ENCODE results near the gene SH2B2. TPM values are rescaled to one million over a fixed set of nuclear protein-coding genes. Genes with fewer than 3 reads are reported as not detected.

Gene SH2B2
- total RNA-seq, 2 donors from 2014 or later: 2.4 to 3.0 TPM

DNA sequence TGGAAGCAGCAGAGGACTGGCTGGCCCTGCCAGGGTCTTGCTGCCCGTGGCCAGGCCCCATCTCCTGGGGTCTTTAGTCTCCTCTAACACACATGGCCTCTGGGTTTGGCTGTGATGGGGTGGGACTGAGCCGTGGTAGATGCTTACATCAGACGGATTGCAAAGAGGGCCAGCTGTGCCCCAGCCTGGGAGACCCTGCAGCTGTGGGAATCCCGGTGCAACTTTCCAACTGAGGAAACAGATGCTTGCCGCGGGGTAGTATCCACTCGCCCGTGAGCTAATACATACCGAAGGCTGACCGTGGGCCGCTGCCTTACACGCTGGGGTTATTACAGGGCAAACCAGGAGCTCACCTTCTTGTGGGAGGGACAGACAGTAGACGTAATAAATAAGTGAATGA lies 24.1 kb upstream of the SH2B2 start:
- ATAC-seq (no peak), DNase-seq (no peak)
- intact Hi-C loops (cut with DNase I): no loop called here

DNA sequence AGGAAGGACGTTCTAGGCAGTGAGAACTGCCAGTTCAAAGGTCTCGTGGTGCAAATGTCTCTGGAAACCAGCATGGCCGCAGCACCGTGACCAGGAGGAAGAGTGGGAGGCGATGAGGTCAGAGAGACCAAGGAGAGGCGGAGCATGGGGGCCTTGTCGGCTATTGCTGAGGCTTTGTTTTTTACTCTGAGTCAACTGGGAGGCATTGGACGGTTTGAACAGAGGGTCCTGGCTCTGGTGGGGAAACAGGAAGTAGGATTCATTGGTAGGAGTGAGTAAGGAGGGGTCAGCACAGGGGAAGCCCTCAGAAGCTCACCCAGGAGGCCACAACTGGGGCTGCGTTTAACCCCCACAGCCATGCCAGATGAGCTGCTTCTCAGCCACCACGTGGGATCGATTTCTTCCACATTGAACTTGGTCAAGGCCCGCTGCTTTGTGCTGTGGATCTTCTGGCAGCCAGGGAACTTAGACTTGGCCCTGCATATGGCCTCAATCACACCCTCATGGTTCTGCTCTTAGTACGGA lies 22.2 kb upstream of the SH2B2 start:
- intact Hi-C loops (cut with DNase I): no loop called here
- DNase-seq (no peak), ATAC-seq (no peak)

DNA sequence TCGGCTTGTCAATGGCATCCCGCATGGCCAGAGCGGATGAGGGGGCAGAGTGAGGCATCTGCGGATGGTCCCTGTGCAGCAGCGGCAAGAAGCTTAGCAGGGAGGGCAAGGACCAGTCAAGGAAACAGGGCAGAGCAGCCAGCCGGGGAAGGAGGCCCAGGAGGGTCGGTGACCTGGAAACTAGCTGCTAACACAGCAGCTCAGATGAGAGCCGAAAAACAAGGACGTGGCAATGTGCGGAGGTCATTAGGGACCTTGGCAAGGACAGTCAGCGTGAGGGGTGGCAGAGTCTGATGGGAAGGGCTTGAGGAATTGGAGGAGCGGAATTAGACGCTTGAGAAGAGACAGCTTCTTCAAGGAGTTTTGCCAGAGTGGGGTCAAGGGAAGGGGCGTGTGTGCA lies 20.1 kb upstream of the SH2B2 start:
- intact Hi-C loops (cut with DNase I): no loop called here
- no peak for DNase-seq
- ATAC-seq: no peak

DNA sequence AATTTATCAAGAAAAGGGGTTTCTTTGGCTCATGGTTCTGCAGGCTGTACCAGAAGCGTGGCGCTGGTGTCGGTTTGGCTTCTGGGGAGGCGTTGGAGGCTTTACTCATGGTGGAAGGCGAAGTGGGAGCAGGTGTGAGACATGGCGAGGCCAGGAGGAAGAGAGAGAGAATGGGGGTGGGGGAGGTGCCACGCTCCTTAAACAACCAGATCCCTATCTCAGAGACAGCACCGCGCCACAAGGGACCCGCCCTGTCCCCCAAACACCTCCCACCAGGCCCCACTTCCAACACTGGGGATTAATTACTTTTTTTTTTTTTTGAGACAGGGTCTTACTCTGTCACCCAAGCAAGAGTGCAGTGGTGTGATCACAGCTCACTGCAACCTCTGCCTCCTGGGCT lies 18.0 kb upstream of the SH2B2 start:
- intact Hi-C loops (cut with DNase I): no loop called here
- no peak for ATAC-seq
- DNase-seq: no peak

DNA sequence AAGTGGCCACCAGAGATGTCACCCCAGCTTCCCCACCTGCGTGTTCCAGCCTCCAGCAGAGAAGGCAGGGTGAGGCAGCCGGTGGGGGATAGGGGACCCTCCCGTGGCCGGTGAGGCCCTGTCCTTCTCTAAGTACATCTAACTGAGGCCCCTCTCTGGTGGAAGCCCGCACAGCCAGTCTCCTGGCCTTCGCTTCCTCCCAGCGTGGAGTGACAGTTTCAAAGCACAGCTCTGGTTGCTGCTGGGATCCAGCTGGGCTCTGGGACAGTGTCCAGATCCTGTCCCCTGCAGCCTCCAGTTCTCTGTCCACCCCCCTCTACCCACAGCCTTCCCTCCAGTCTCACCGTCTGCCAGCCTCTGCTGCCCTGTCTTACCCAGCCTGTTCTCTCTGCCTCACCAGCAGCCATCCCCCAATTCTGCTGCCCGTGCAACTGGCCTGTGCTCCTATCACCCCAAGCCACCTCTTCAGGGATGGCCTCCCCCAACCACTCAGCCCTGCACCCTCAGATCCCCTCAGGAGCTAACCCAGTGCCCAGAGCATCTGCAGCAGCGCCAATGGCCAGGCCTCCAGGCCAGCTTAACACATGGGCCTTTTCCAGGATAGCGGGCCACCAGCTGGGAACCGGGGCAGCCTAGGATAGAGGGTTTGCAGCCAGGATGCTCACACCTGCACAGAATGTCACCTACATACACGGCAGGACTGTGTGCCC lies 16.3 kb upstream of the SH2B2 start:
- no peak for ATAC-seq
- peak; percentile 16 for DNase-seq
- intact Hi-C loops (cut with DNase I): loop anchor here (10.0 kb wide), 2 partner anchors 586 to 666 kb away; no protein-coding TSS in a partner anchor

DNA sequence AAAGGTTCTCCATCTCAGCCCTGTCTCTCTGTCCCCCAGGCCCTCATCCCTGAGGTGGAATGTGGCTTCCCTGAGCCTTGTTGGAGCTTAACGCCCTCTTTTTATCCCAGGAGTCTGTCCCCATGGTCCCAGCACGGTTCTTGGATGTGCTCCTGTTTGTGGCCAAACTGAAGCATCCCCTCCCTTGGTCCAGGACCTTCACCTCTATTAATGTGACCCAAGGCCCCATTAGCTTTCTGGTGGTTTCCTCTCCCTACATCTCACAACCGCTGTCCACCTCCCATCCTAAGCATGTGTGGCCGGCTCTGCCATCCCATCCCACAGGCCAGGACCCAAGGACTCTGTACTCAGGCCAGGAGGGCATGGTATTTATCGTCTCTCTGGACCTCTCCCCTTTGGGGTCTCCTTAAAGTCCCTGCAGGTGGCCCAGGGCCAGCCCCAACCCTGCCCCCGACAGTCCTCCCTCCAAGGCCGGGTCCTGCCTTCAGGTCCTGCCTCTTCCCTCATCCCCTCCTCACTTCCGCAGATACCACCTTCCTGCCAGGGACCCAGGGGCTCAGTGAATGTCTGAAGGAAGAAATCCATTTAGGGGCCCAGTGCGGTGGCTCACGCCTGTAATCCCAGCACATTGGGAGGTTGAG lies 15.4 kb upstream of the SH2B2 start:
- DNase-seq (no peak), ATAC-seq (no peak)
- intact Hi-C loops (cut with DNase I): loop anchor here (10.0 kb wide), 2 partner anchors 586 to 666 kb away; no protein-coding TSS in a partner anchor

DNA sequence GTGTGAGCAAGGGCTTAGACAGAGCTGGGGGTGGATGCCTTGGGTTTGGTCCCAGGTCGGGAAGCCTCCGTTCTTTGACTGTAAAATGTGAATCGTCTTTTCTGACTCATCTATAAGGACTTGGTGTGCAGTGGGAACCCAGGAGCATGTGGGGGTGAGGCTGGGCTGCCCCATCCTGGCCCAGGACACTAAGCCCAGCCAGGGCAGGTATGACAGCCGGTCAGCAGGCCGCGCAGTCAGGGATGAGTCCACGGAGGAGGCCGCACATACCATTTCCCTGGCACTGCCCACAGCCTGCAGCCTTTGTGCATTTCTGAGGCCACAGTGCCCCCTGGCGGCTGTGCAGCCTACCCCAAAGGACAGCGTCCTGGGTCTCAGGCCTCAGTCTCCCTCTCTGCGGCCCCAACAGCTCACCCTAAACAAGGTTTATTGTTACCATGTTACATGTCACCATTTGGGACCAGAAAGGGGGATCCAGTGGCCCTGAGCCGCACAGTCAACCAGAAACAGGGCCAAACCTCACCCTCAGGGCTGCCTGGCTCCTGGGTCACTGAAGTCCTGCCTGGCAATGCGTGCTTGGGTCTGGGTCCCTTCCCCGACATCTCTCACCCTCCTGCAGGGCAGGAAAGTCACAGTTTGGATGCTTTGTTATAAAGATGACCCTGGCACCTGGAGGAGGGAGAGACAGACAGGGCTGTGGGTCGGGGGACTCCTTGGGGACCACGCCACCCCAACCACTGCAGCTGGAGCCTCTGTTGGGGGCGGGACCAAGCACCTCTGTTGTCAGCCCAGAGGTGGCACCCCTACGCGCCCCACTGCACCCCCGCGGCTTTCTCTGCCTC lies 14.4 kb upstream of the SH2B2 start:
- peak; percentile 94 to 95 for ATAC-seq
- intact Hi-C loops (cut with DNase I): loop anchor here (1.0 to 10.0 kb wide), 4 partner anchors 587 to 729 kb away; no protein-coding TSS in a partner anchor

DNA sequence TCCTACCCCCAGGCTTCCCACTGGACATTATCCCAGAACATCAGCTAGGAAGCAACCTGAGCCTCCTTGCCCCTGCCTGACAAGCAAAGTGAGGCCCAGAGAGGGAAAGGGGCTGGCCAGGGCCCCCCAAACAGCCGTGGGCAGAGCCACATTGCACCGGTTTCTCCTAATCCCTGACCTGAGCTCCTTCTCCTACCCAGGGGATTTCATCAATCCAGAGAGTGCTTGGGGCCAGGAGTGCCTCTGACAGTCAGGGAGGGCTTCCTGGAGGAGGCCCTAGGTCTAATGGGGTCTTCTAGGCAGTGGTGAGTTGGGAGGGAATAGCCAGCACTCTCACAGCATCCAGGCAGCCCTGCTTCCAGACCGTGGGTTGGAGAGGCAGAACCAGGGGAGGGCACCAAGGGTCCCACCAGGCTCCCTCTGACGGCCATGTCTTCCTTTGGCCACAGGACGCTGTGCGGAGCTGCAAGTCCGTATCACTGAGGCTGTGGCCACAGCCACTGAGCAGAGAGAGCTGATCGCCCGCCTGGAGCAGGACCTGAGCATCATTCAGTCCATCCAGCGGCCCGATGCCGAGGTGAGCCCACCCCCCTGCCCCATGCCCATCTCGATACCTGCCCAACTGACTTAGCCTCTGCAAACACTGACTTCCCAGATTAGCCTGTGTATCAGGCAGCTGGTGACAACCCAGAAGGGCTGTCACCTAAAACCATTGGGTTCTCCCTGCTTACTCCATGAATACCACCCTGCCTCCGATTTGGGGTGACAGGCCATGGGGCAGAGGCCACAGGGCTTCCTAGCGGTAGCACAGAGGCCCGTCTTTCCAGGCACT lies 13.5 kb upstream of the SH2B2 start:
- ATAC-seq (no peak), DNase-seq (no peak)
- intact Hi-C loops (cut with DNase I): loop anchor here (1.0 to 10.0 kb wide), 4 partner anchors 588 to 730 kb away; no protein-coding TSS in a partner anchor

More for the DNA sequence above, 14.4 kb upstream of the SH2B2 start:
- peak; percentile 85 for DNase-seq

DNA sequence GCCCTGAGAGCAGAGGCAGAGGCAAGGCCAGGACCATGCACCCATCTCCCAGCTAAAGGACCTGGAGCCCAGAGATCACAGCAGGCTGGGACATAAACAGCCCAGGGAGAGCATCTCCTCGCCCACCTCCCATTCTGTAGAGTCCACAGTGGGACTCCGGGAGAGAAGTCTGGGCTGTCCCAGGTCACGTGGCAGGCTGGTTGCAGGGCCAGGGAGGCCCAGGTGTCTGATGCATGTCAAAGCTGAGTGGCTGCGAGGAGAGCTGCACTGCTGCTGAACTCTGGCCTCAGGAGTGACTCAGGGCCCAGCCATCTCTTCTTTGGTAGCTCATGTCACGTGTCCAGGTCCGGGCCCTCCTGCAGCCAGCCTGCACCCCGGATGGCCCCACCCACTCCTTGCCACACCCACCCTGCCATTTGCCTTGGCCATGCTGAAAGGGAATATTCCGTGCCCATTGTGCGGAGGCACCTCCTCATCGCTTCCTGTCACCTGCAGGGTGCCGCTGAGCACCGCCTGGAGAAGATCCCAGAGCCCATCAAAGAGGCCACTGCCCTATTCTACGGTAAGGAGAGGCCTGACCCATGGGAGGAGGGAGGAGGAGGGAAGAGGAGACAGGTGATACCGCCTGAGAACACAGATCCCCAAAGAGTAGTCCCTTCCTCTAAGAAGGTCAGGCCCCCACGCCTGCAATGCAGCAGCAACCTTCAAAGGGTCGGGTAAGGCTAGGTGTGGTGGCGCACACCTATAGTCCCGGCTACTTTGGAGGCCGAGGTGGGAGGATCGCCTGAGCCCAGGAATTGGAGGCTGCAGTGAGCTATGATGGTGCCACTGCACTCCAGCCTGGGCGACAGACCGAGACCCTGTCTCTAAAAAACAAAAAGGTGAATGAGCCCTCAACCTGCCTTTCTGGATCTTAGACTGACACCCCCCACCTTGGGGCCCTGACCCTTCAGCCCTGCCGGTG lies 12.6 kb upstream of the SH2B2 start:
- DNase-seq (no peak), ATAC-seq (no peak)
- intact Hi-C loops (cut with DNase I): loop anchor here (2.0 to 10.0 kb wide), 4 partner anchors 589 to 731 kb away; no protein-coding TSS in a partner anchor

DNA sequence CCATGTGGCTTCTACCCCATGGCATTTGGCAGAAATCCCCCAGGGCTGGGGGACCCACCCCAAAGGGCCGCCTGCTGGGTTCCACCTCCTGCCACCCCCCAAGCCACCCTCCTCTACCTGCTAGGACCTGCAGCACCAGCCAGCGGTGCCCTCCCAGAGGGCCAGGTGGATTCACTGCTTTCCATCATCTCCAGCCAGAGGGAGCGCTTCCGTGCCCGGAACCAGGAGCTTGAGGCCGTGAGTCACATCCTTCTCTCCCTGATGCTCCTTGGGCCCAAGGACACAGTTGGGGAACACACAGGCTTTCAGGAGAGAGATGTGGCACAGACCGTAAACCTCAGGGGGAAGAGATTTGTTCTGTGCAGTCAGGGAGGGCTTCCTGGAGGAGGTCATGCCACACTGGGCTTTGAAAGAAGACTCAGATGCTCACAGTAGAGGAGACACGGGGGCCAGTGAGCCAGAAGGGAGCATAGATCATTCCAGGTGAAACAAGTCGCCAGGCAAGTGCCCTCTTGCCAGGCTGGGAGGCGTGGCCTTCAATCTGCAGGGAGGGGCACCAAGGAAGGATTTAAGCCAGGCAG lies 11.5 kb upstream of the SH2B2 start:
- ATAC-seq (no peak), DNase-seq (no peak)
- intact Hi-C loops (cut with DNase I): loop anchor here (2.0 to 10.0 kb wide), 3 partner anchors 590 to 732 kb away; no protein-coding TSS in a partner anchor

DNA sequence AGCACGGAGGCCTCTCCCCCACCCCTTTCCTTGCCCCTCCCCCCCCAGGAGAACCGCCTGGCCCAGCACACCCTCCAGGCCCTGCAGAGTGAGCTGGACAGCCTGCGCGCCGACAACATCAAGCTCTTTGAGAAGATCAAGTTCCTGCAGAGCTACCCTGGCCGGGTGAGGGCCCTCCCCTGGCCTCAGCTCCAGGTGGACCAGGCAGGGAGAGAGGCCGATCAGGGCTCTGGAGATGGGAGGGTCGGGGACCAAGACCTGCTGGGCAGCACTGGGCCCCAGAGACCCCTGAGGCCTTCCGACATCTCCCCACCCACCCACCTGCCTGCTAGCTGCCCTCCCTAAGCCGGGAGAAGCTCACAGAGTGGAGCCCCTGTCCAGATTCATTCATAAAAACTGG lies 8.8 kb upstream of the SH2B2 start:
- intact Hi-C loops (cut with DNase I): loop anchor here (10.0 kb wide), 2 partner anchors 593 to 673 kb away; no protein-coding TSS in a partner anchor
- ATAC-seq (no peak), DNase-seq (no peak)

DNA sequence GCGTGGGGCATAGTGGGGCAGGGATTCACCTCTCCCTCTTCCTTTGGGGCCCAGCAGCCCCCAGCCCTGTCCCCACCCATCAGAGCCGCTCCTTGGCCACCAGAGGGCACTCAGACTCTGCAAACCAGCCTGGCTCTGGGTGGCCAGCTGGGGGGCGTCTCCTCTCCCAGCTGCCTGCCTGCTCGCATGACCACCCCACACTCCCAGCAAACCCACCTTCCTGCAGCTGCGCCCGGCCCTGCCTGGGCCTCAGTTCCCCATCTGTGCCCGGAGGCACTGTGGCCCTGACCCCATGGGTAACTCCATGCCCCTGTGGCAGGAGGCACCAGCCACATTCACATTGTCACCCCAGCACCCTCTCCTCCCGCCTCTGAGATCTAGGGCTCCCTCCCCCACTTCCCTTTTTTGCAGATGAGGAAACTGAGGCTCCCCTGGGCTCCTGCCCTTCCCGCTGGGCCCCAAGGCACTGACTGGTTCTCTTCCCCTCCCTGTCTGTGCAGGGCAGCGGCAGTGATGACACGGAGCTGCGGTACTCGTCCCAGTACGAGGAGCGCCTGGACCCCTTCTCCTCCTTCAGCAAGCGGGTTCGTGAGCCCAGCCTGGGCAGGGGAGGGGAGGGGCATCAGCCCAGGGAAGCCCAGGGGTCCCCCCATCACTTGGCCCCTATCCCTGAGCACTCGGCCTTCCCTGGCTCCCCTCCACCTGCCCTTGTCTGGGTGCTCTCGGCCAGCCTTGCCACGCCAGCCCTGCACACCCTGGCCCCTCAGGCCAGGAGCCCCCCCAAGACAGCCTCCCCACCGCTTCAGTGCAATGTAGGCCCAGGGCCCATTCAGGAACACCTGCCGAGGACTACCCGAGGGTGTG lies 6.9 kb upstream of the SH2B2 start:
- intact Hi-C loops (cut with DNase I): loop anchor here (1.0 to 10.0 kb wide), 4 partner anchors 111 to 675 kb away; no protein-coding TSS in a partner anchor
- peak; percentile 55 for DNase-seq
- ATAC-seq: peak; percentile 80 to 89

DNA sequence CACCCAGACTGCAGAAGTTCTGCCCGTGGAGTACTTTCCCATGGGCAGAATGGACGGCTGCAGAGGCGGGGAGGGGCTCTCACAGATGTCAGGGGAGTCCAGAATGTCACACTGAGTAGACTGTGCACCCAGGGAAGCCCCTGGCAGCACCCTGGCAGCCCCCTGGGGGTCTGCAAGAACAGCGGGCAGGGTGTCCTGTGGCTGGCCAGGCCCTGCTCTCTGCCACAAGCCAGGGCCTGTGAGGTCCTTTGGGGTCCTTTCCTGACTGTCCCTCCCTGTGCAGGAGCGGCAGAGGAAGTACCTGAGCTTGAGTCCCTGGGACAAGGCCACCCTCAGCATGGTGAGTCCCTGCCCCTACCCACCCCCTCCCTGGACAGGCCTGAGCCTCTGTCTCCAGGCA lies 6.1 kb upstream of the SH2B2 start:
- ATAC-seq: no peak
- intact Hi-C loops (cut with DNase I): loop anchor here in 1 of 2 donors (5.0 kb wide), 1 partner anchor 112 kb away; no protein-coding TSS in a partner anchor
- DNase-seq: no peak

DNA sequence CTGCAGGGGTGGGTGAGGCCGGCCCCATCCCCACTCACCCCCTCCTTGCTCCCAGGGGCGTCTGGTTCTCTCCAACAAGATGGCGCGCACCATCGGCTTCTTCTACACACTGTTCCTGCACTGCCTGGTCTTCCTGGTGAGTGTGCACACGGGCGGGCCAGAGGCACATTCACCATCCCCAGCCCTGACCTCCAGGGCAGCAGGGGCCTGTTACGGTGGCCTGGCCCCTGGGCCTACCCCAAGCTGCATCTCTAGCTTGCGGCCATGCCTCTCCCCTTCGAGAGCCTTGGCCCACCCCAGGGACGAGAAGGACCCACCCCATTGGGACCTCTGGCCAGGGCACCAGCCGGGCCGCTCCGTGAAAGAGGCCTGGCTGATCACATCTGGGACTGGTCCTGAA lies 4.9 kb upstream of the SH2B2 start:
- DNase-seq (no peak), ATAC-seq (no peak)
- intact Hi-C loops (cut with DNase I): loop anchor here in 1 of 2 donors (5.0 kb wide), 1 partner anchor 111 kb away; no protein-coding TSS in a partner anchor

DNA sequence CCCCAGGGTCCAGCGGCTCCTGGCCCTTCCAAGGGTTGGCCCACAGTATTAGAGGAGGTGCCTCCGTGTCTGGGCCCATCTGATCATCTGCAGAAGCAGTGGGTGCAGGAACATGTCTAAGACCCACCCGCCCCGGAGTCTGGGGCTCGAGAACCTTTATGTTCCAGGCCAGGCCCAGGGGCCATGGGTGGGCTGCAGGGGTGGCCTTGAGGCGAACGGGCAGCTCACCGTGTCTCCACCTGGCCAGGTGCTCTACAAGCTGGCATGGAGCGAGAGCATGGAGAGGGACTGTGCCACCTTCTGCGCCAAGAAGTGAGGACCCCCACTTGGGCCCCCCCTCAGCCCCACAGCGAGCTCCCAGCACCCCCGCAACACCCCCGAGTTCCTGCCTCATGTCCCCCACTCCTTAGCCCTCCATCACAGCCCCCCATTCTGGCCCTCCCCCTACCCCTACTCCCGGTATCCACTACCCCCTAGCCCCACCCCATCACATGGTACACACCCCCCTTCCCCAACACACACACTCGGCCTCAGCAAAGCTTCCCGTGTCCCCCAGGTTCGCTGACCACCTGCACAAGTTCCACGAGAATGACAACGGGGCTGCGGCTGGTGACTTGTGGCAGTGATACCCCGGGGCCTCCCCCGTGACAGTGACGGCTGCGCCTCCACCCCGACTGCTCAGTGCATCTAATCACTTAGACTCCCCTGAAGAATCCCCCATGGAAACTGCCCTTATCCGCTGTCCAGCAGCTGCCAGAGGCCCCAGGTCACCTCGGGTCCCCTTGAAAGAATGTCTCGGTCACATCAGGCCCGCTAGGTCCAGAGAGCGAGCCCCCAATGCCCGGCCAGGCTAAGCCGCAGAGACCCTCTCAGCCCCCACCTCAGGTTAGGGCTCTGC lies 4.0 kb upstream of the SH2B2 start:
- intact Hi-C loops (cut with DNase I): loop anchor here in 1 of 2 donors (5.0 kb wide), 1 partner anchor 110 kb away; no protein-coding TSS in a partner anchor
- DNase-seq (no peak), ATAC-seq (no peak)

Measured in left cardiac atrium (tissue), 4 donors.